HCT116 (cell line): ENCODE results near the gene STARD5. TPM values are rescaled to one million over a fixed set of nuclear protein-coding genes. Genes with fewer than 3 reads are reported as not detected.

Source experiments
- ATAC-seq: fragments of 200-7000 bp; cut with Tn5 transposase; 2 replicates; pipeline ENCODE4 v1.9.1; 2020; ENCODE audit warnings: mild to moderate bottlenecking, moderate library complexity
- BruUV-seq: library from RNA; stranded (reverse); fragments of 400-500 nt; replicated peaks from 2 replicates; lab custom pipeline; 2021; lab: Mats Ljungman, UMichigan
- CTCF ChIA-PET: fragments of 300-600 bp; sonication (Branson Sonifier 250); formaldehyde crosslinking; loops from one replicate; lab custom pipeline; 2021; ENCODE audit warnings: antibody characterized with exemption; lab: Charles Lee
- POLR2A ChIA-PET: fragments of 300-600, 350-600 bp; sonication (Branson Sonifier 250); formaldehyde crosslinking; loops from one replicate; lab custom pipeline; 2021; ENCODE audit warnings: antibody characterized with exemption; lab: Charles Lee
- RAD21 ChIA-PET, 2 experiments: fragments of 300-600 bp; sonication (Branson Sonifier 250); formaldehyde crosslinking; loops; one replicate each; lab custom pipeline; 2023; ENCODE audit warnings: low total read pairs in 2 of 2; ENCODE audit not compliant: uncharacterized antibody in 2 of 2, unreplicated experiment in 2 of 2, low non-redundant PET in 1 of 2; lab: Charles Lee
- DNase-seq: peaks from one replicate; pipeline ENCODE4 v3.0.0-alpha.2; 2010; ENCODE audit warnings: low read depth, low spot score
- H2AFZ ChIP-seq: fragments of 200-600 bp; shearing (Covaris generic), sonication (generic); 2 replicates; pipeline ENCODE4 v1.6.1; 2017; ENCODE audit warnings: low read depth, mixed run types, mixed read lengths, antibody characterized with exemption, low read length; ENCODE audit not compliant: poor library complexity, severe bottlenecking
- H3K27ac ChIP-seq: 2 replicates; pipeline ENCODE4 v1.5.1; 2012; ENCODE audit warnings: low read depth, low read length
- H3K27me3 ChIP-seq: fragments of 200-600 bp; sonication (generic); 2 replicates; pipeline ENCODE4 v1.6.1; 2016; ENCODE audit warnings: mixed run types, low read length, mixed read lengths; ENCODE audit not compliant: insufficient read depth
- H3K36me3 ChIP-seq, 2 experiments: fragments of 200-500 bp in 1 of 2; fragments of 200-600 bp in 1 of 2; sonication (Bioruptor generic) in 1 of 2; sonication (generic) in 1 of 2; 2 replicates each; pipeline versions ENCODE4 v1.5.1 to v1.6.1; 2014 to 2016; ENCODE audit warnings: low read length in 2 of 2, inconsistent platforms in 1 of 2, mixed read lengths in 1 of 2, mixed run types in 1 of 2; ENCODE audit not compliant: insufficient read depth in 2 of 2, control insufficient read depth in 1 of 2
- H3K4me1 ChIP-seq, 2 experiments: fragments of 200-600 bp in 1 of 2; sonication (generic) in 1 of 2; 2 replicates each; pipeline versions ENCODE4 v1.5.1 to v1.6.1; 2012 to 2017; ENCODE audit warnings: low read length in 2 of 2, inconsistent platforms in 1 of 2, mild to moderate bottlenecking in 1 of 2, mixed read lengths in 1 of 2, mixed run types in 1 of 2, moderate library complexity in 1 of 2; ENCODE audit not compliant: insufficient read depth in 2 of 2, control insufficient read depth in 1 of 2
- H3K4me2 ChIP-seq: fragments of 200-600 bp; sonication (generic); 2 replicates; pipeline ENCODE4 v1.6.1; 2017; ENCODE audit warnings: mixed run types, low read length, mixed read lengths
- H3K4me3 ChIP-seq, 2 experiments: fragments of 200-600 bp in 1 of 2; sonication (generic) in 1 of 2; replicated peaks in 1 of 2; 2 replicates each; pipeline ENCODE4 v1.5.1; 2011 to 2016; ENCODE audit warnings: low read length in 2 of 2, control low read depth in 1 of 2, low read depth in 1 of 2, mild to moderate bottlenecking in 1 of 2, mixed read lengths in 1 of 2, mixed run types in 1 of 2
- H3K79me2 ChIP-seq: fragments of 200-600 bp; sonication (generic); 2 replicates; pipeline ENCODE4 v1.6.1; 2017; ENCODE audit warnings: mild to moderate bottlenecking, mixed run types, low read length, moderate library complexity, mixed read lengths; ENCODE audit not compliant: insufficient read depth
- H3K9ac ChIP-seq: fragments of 200-600 bp; sonication (generic); 2 replicates; pipeline ENCODE4 v1.6.1; 2016; ENCODE audit warnings: low read length, mixed read lengths
- H3K9me2 ChIP-seq: fragments of 200-600 bp; sonication (generic), shearing (Covaris generic); 2 replicates; pipeline ENCODE4 v1.6.1; 2017; ENCODE audit warnings: mixed run types, mild to moderate bottlenecking, moderate library complexity; ENCODE audit not compliant: insufficient read depth
- H3K9me3 ChIP-seq, 2 experiments: fragments of 200-500 bp in 1 of 2; fragments of 200-600 bp in 1 of 2; sonication (Bioruptor generic) in 1 of 2; sonication (generic) in 1 of 2; 2 replicates each; pipeline ENCODE4 v1.6.1; 2014 to 2017; ENCODE audit warnings: low read length in 2 of 2, mixed read lengths in 2 of 2, inconsistent platforms in 1 of 2, low read depth in 1 of 2, mild to moderate bottlenecking in 1 of 2, mixed run types in 1 of 2, moderate library complexity in 1 of 2; ENCODE audit not compliant: control insufficient read depth in 1 of 2, insufficient read depth in 1 of 2
- H4K20me1 ChIP-seq: fragments of 200-600 bp; sonication (generic), shearing (Covaris generic); 2 replicates; pipeline ENCODE4 v1.6.1; 2017; ENCODE audit warnings: mixed run types, mild to moderate bottlenecking, moderate library complexity; ENCODE audit not compliant: insufficient read depth
- ATF3 ChIP-seq: IDR thresholded peaks from 2 replicates; pipeline ENCODE4 v1.6.1; 2012
- CBX3 ChIP-seq: IDR thresholded peaks from 2 replicates; pipeline ENCODE4 v1.6.1; 2012; ENCODE audit warnings: low read depth
- CTCF ChIP-seq, 3 experiments: fragments of 200-600 bp in 1 of 3; sonication (generic) in 1 of 3; IDR thresholded peaks in 2 of 3; conservative IDR thresholded peaks in 1 of 3; 2 replicates each; pipeline ENCODE4 v1.5.1; 2012 to 2017; ENCODE audit warnings: low read depth in 2 of 3, low read length in 2 of 3, antibody characterized with exemption in 1 of 3, borderline replicate concordance in 1 of 3, control low read depth in 1 of 3, mild to moderate bottlenecking in 1 of 3, mixed read lengths in 1 of 3, mixed run types in 1 of 3, moderate library complexity in 1 of 3; ENCODE audit not compliant: insufficient read depth in 1 of 3
- EGR1 ChIP-seq: IDR thresholded peaks from 2 replicates; pipeline ENCODE4 v1.6.1; 2012; ENCODE audit warnings: low read depth
- ELF1 ChIP-seq: IDR thresholded peaks from 2 replicates; pipeline ENCODE4 v1.6.1; 2012; ENCODE audit warnings: low read depth, borderline replicate concordance
- EZH2 ChIP-seq: fragments of 200-600 bp; sonication (generic); IDR thresholded peaks from 2 replicates; pipeline ENCODE4 v1.6.1; 2017; ENCODE audit warnings: antibody characterized with exemption, mixed run types
- FOSL1 ChIP-seq: IDR thresholded peaks from 2 replicates; pipeline ENCODE4 v1.6.1; 2012; ENCODE audit warnings: low read depth
- POLR2A ChIP-seq: IDR thresholded peaks from 2 replicates; pipeline ENCODE4 v1.7.0; 2011; ENCODE audit warnings: borderline replicate concordance; ENCODE audit not compliant: insufficient read depth, insufficient read length; ENCODE audit errors: extremely low read depth
- RAD21 ChIP-seq: IDR thresholded peaks from 2 replicates; pipeline ENCODE4 v1.6.1; 2012; ENCODE audit warnings: low read depth, mild to moderate bottlenecking
- REST ChIP-seq: IDR thresholded peaks from 2 replicates; pipeline ENCODE4 v1.6.1; 2012; ENCODE audit warnings: low read depth
- SIN3A ChIP-seq: IDR thresholded peaks from 2 replicates; pipeline ENCODE4 v1.6.1; 2012; ENCODE audit warnings: low read depth
- SP1 ChIP-seq: IDR thresholded peaks from 2 replicates; pipeline ENCODE4 v1.6.1; 2012; ENCODE audit warnings: low read depth
- SRF ChIP-seq: IDR thresholded peaks from 2 replicates; pipeline ENCODE4 v1.6.1; 2012; ENCODE audit warnings: low read depth
- ZFX ChIP-seq: fragments of 450-650 bp; IDR thresholded peaks from 2 replicates; pipeline ENCODE4 v1.6.1; 2017
- ZNF274 ChIP-seq: fragments of 200-500 bp; sonication (Bioruptor generic); IDR thresholded peaks from 2 replicates; pipeline ENCODE4 v1.6.1; 2014; ENCODE audit warnings: mild to moderate bottlenecking, low read depth, low read length, inconsistent platforms
- intact Hi-C: fragments of 100-400 bp; cut with micrococcal nuclease; formaldehyde crosslinking; loops from 2 replicates; pipeline ENCODE4 v1.10.0; 2022
- total RNA-seq: library from RNA; stranded (reverse); gene quantifications from one replicate; pipeline ENCODE4 v1.2.1, GENCODE V29; 2021; ENCODE audit not compliant: unreplicated experiment

The STARD5 gene
- total RNA-seq, 1 experiment from 2014 or later: 4.0 TPM

GRCh38 chr15:81288616-81289015, 35.3 kb downstream of the STARD5 start (continued):
- TF ChIP-seq REST (no peak), ATF3 (no peak), ELF1 (no peak), SRF (no peak), ZFX (no peak), POLR2A (no peak), SIN3A (no peak), CBX3 (no peak)

GRCh38 chr15:81288040-81288439, 35.9 kb downstream of the STARD5 start:
- H3K9ac ChIP-seq: no peak overlapping the region
- DNase-seq: no peak
- H3K9me2 ChIP-seq: no peaks in the 10 kb centered on the region
- no peak overlapping the region for H3K4me2 ChIP-seq
- BruUV-seq: no TSS peak
- H3K79me2 ChIP-seq: no peaks in the 10 kb centered on the region
- no peak overlapping the region for H2AFZ ChIP-seq
- no peaks in the 10 kb centered on the region for H3K4me1 ChIP-seq
- ATAC-seq: no peak
- intact Hi-C loops: no loop called here
- no peak overlapping the region for H3K4me3 ChIP-seq
- H3K36me3 ChIP-seq: no peaks in the 10 kb centered on the region
- no peaks in the 10 kb centered on the region for H4K20me1 ChIP-seq
- no peak overlapping the region for H3K27ac ChIP-seq
- H3K9me3 ChIP-seq: no peaks in the 10 kb centered on the region
- H3K27me3 ChIP-seq: no peaks in the 10 kb centered on the region
- ChIA-PET CTCF (no interaction called here), RAD21 (no interaction called here), POLR2A (no interaction called here)
- TF ChIP-seq ZFX: no peak
- no peak for TF ChIP-seq ZNF274
- no peak for TF ChIP-seq EZH2
- no peak for TF ChIP-seq CBX3
- TF ChIP-seq ATF3: no peak
- no peak for TF ChIP-seq FOSL1
- TF ChIP-seq CTCF (IDR thresholded peaks at IDR 0.05 in 2 of 3, conservative IDR thresholded peaks at IDR 0.05 in 1 of 3; ENCODE audit: borderline replicate concordance in 1 of 3, insufficient read depth in 1 of 3, low read depth in 2 of 3, low read length in 2 of 3): no peak
- no peak for TF ChIP-seq SP1
- no peak for TF ChIP-seq POLR2A
- TF ChIP-seq EGR1: no peak
- no peak for TF ChIP-seq REST
- no peak for TF ChIP-seq SRF
- no peak for TF ChIP-seq ELF1
- TF ChIP-seq RAD21: no peak
